Ishikawa (cell line): Measurements from ENCODE around the gene MTHFS.

Source experiments
- CEBPB ChIP-seq: IDR thresholded peaks from 2 replicates; pipeline ENCODE4 v1.6.1; 2012
- EGR1 ChIP-seq: IDR thresholded peaks from 2 replicates; pipeline ENCODE4 v1.6.1; 2012
- EP300 ChIP-seq: IDR thresholded peaks from 2 replicates; pipeline ENCODE4 v1.6.1; 2012; ENCODE audit warnings: borderline replicate concordance
- FOXM1 ChIP-seq: IDR thresholded peaks from 2 replicates; pipeline ENCODE4 v1.6.1; 2012; ENCODE audit warnings: low read depth, borderline replicate concordance
- TAF1 ChIP-seq: IDR thresholded peaks from 2 replicates; pipeline ENCODE4 v1.6.1; 2012; ENCODE audit warnings: low read depth, mild to moderate bottlenecking
- TCF12 ChIP-seq: IDR thresholded peaks from 2 replicates; pipeline ENCODE4 v1.6.1; 2012; ENCODE audit warnings: low read depth
- ZBTB7A ChIP-seq: IDR thresholded peaks from 2 replicates; pipeline ENCODE4 v1.6.1; 2012; ENCODE audit warnings: low read depth
- TF ChIP-seq, protein P1 (sequence below): IDR thresholded peaks from 2 replicates; pipeline ENCODE4 v1.6.1; 2012; ENCODE audit warnings: low read depth, mild to moderate bottlenecking
- TF ChIP-seq, protein P2 (sequence below): IDR thresholded peaks from 2 replicates; pipeline ENCODE4 v1.6.1; 2012
- TF ChIP-seq, protein P3 (sequence below): IDR thresholded peaks from 2 replicates; pipeline ENCODE4 v1.6.1; 2012

DNA sequence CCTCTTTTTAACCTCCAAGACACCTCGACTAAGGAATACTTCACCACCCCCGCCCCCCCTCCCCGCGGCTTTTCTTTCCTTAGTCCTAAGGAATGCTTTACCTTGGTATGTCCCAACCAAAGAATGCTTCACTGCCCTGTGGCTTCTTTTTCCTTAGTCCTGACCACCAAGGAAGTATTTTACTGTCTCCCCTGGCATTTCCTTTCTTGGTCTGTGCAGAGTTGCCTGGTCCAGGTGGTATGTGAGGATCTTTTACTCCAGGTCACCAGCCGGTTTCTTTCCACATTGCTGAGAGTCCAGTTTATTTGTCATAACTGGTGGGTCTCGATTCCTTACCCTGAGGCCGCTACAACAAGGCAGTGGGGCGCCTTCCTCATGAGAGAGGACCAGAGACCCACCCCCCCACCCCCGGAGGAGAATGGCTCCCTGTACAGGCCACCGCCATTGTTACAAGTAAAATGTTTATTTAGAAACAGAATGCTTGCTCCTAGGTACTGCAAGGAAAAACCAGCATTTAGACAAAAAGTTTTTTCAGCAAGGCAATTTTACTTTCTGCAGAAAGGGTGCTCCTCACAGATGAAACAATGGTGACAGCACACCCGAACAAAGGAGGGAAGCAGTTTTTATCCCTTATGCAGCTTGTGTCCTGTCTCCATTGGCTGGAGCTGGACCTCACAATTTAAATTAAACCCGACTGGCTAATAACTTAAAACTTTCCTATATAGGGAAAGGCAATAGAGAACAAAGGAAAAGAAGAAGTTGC lies 23.1 kb upstream of the MTHFS start:
- TF ChIP-seq EP300 (no peak), FOXM1 (no peak), CEBPB (no peak), EGR1 (no peak), ZBTB7A (no peak), TCF12 (no peak), TAF1 (no peak)
- TF ChIP-seq, protein P1, sequence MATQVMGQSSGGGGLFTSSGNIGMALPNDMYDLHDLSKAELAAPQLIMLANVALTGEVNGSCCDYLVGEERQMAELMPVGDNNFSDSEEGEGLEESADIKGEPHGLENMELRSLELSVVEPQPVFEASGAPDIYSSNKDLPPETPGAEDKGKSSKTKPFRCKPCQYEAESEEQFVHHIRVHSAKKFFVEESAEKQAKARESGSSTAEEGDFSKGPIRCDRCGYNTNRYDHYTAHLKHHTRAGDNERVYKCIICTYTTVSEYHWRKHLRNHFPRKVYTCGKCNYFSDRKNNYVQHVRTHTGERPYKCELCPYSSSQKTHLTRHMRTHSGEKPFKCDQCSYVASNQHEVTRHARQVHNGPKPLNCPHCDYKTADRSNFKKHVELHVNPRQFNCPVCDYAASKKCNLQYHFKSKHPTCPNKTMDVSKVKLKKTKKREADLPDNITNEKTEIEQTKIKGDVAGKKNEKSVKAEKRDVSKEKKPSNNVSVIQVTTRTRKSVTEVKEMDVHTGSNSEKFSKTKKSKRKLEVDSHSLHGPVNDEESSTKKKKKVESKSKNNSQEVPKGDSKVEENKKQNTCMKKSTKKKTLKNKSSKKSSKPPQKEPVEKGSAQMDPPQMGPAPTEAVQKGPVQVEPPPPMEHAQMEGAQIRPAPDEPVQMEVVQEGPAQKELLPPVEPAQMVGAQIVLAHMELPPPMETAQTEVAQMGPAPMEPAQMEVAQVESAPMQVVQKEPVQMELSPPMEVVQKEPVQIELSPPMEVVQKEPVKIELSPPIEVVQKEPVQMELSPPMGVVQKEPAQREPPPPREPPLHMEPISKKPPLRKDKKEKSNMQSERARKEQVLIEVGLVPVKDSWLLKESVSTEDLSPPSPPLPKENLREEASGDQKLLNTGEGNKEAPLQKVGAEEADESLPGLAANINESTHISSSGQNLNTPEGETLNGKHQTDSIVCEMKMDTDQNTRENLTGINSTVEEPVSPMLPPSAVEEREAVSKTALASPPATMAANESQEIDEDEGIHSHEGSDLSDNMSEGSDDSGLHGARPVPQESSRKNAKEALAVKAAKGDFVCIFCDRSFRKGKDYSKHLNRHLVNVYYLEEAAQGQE: no peak
- TF ChIP-seq, protein P2, sequence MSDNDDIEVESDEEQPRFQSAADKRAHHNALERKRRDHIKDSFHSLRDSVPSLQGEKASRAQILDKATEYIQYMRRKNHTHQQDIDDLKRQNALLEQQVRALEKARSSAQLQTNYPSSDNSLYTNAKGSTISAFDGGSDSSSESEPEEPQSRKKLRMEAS: no peak
- TF ChIP-seq, protein P3, sequence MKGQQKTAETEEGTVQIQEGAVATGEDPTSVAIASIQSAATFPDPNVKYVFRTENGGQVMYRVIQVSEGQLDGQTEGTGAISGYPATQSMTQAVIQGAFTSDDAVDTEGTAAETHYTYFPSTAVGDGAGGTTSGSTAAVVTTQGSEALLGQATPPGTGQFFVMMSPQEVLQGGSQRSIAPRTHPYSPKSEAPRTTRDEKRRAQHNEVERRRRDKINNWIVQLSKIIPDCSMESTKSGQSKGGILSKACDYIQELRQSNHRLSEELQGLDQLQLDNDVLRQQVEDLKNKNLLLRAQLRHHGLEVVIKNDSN: no peak
